ENCODE measurements around the gene MS4A15.

Gene MS4A15

GRCh38 chr11:60740573-60740972 lies 16.1 kb upstream of the MS4A15 start:
- DNase-seq (ENCODE audit: low read depth), result no peak
- H3K4me3 ChIP-seq (replicated peaks; ENCODE audit: low read depth, low read length), result no peak overlapping the region
- TF ChIP-seq, protein P1, sequence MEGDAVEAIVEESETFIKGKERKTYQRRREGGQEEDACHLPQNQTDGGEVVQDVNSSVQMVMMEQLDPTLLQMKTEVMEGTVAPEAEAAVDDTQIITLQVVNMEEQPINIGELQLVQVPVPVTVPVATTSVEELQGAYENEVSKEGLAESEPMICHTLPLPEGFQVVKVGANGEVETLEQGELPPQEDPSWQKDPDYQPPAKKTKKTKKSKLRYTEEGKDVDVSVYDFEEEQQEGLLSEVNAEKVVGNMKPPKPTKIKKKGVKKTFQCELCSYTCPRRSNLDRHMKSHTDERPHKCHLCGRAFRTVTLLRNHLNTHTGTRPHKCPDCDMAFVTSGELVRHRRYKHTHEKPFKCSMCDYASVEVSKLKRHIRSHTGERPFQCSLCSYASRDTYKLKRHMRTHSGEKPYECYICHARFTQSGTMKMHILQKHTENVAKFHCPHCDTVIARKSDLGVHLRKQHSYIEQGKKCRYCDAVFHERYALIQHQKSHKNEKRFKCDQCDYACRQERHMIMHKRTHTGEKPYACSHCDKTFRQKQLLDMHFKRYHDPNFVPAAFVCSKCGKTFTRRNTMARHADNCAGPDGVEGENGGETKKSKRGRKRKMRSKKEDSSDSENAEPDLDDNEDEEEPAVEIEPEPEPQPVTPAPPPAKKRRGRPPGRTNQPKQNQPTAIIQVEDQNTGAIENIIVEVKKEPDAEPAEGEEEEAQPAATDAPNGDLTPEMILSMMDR (IDR thresholded peaks at IDR 0.05; ENCODE audit: low read length, missing control alignments), result no peak

GRCh38 chr11:60741421-60741820 lies 15.2 kb upstream of the MS4A15 start:
- TF ChIP-seq, protein P1 (IDR thresholded peaks at IDR 0.05; ENCODE audit: low read length, missing control alignments), result no peak

DNA sequence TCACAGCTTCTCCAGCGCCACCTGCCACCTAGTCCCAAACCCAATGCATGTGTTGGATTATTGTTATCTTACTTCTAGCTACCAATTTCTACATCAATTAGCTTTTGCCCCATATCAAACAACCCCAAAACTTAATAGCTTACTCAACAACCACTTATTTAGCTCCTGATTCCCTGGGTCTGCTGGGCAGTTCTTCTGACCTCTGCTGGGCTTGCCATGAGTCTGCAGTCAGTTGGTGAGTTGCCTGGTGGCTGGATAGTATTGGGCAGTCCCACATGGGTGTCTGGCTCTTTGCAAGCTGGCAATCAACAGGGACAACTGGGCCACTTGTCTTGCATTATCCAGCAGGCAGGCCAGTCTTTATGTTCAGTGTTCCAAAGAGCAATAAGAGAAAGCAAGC lies 13.6 kb upstream of the MS4A15 start:
- no peak overlapping the region for H3K4me3 ChIP-seq (replicated peaks; ENCODE audit: low read depth, low read length)
- DNase-seq (ENCODE audit: low read depth), result no peak
- TF ChIP-seq, protein P1 (IDR thresholded peaks at IDR 0.05; ENCODE audit: low read length, missing control alignments), result no peak

More at GRCh38 chr11:60741421-60741820, 15.2 kb upstream of the MS4A15 start:
- H3K4me3 ChIP-seq (replicated peaks; ENCODE audit: low read depth, low read length), result no peak overlapping the region
- DNase-seq (ENCODE audit: low read depth), result no peak

DNA sequence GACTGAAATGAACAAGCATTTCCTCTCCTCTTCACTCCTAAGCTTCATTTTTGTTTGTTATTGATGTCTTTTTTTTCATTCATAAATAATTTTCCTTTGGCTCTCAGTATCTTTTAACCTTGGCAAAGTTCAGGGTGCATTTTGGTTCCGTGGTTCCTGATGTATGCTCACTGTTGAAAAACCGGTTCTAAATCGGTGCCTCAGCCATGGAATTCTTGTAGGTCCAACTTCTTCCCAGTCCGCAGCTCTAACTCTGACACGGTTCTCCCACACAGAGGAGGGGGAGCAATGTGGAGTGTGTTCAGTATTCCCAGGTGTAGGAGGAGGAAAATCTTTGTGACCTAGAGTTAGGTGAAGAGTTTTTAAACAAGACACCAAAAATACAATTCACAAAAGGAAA lies 12.6 kb upstream of the MS4A15 start:
- H3K4me3 ChIP-seq (replicated peaks; ENCODE audit: low read depth, low read length), result no peak overlapping the region
- TF ChIP-seq, protein P1 (IDR thresholded peaks at IDR 0.05; ENCODE audit: low read length, missing control alignments), result no peak
- DNase-seq (ENCODE audit: low read depth), result no peak

- TF ChIP-seq, protein P1 (IDR thresholded peaks at IDR 0.05; ENCODE audit: low read length, missing control alignments), result no peak
- DNase-seq (ENCODE audit: low read depth), result no peak
Observed at GRCh38 chr11:60747359-60747873, 9.3 kb upstream of the MS4A15 start.

GRCh38 chr11:60748225-60748624 lies 8.4 kb upstream of the MS4A15 start:
- no peak for DNase-seq (ENCODE audit: low read depth)
- TF ChIP-seq, protein P1 (IDR thresholded peaks at IDR 0.05; ENCODE audit: low read length, missing control alignments), result no peak
- no peak overlapping the region for H3K4me3 ChIP-seq (replicated peaks; ENCODE audit: low read depth, low read length)

More at GRCh38 chr11:60747359-60747873, 9.3 kb upstream of the MS4A15 start:
- no peak overlapping the region for H3K4me3 ChIP-seq (replicated peaks; ENCODE audit: low read depth, low read length)

DNA sequence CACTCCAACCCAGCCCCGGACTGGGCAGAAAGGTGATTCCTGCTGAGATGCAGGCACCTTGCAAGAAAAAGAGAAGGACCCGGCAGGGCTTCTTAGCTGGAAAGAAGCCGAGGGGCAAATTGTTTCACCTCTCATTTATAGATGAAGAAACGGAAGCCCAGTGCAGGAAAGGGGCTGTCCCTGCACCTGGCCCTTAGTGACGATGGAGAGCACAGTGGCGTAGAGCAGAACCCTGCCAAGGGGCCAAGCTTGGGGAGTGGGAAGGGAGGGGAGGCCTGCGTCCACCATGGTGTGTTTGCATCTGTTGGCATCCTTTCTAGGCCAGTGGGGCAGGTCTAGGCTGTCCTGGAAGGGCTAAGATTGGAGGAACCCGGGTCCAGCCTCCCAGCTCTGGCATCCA lies 7.8 kb upstream of the MS4A15 start:
- TF ChIP-seq, protein P1 (IDR thresholded peaks at IDR 0.05; ENCODE audit: low read length, missing control alignments), result no peak
- no peak for DNase-seq (ENCODE audit: low read depth)
- no peak overlapping the region for H3K4me3 ChIP-seq (replicated peaks; ENCODE audit: low read depth, low read length)
